ENCODE results near the gene TRIM38.

TRIM38 gene

DNA sequence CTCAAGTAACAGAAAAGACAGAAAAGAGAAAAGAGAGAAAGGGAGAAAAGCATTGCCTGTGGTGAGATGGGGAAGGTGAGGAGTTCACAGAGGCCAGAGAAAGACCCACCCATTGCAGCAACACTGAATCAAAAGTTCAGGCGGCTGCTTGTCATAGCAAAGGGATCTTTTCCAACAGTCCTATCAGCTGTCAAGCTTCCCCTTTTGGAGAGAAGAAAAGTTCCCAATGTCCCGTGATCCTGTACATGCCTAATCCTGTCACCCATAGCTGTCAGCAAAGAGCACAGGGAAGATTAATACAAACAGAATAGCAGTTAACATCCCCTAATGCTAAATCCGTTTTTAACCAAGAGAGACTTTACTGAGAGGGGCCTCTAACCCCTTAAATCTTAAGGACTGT, 8.9 kb upstream of the TRIM38 start:
- no peaks in the 10 kb centered on the region for H3K4me1 ChIP-seq (ENCODE audit: control insufficient read depth, insufficient read depth, low read length)

DNA sequence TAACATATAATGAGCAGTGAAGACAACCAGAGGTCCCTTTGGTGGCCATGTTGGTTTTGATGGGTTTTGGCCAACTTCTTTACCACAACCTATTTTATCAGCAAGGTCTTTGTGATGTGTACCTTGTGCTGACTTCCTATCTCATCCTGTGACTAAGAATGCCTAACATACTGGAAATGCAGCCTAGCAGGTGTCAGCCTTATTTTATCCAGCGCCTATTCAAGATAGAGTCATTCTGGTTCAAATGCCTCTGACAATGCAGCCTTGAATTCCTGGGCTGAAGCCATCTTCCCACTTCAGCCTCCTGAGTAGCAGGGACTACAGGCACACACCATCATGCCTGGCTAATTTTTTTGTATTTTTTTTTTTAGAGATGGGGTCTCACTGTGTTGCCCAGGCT, 7.8 kb upstream of the TRIM38 start:
- H3K4me1 ChIP-seq (ENCODE audit: control insufficient read depth, insufficient read depth, low read length): no peaks in the 10 kb centered on the region
- no peaks in the 10 kb centered on the region for H3K9me3 ChIP-seq (ENCODE audit: control insufficient read depth, low read length)
- H3K4me3 ChIP-seq (ENCODE audit: insufficient read depth, low read depth, low read length): no peak overlapping the region
- H3K27me3 ChIP-seq (ENCODE audit: control insufficient read depth, insufficient read depth, low read length, poor library complexity, severe bottlenecking): no peaks in the 10 kb centered on the region
- no peak overlapping the region for H3K27ac ChIP-seq (ENCODE audit: insufficient read depth, low read depth, low read length, poor library complexity, severe bottlenecking)
- H3K36me3 ChIP-seq (ENCODE audit: control insufficient read depth, insufficient read depth, low read length): no peaks in the 10 kb centered on the region
- 0% methylated on average over 1 of the region's 1 CpG; no CpG with 5 or more reads in 1 of the 2 experiments for WGBS, 2 experiments

More for the DNA sequence above, 8.9 kb upstream of the TRIM38 start:
- Histone ChIP-seq H3K27me3 (ENCODE audit: control insufficient read depth, insufficient read depth, low read length, poor library complexity, severe bottlenecking) (no peaks in the 10 kb centered on the region), H3K4me3 (ENCODE audit: insufficient read depth, low read depth, low read length) (no peak overlapping the region), H3K9me3 (ENCODE audit: control insufficient read depth, low read length) (no peaks in the 10 kb centered on the region), H3K27ac (ENCODE audit: insufficient read depth, low read depth, low read length, poor library complexity, severe bottlenecking) (no peak overlapping the region), H3K36me3 (ENCODE audit: control insufficient read depth, insufficient read depth, low read length) (no peaks in the 10 kb centered on the region)
- 79 to 91% methylated on average over 3 of the region's 3 CpGs for WGBS, 2 experiments

DNA sequence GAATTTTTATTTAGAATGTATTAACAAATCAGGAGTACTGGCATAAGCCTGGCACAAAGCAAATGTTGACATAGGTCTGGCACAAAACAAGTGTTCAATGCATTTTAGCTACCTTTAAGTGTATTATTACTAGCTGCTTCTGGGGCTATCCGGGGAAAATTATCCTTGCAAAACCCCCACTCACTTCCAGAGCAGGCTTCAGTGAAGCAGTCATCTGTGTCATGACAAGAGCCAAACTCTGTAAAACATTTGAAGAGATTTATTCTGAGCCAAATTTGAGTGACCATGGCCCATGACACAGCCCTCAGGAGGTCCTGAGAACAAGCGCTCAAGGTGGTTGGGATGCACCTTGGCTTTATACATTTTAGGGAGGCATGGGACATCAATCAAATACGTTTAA, 6.4 kb upstream of the TRIM38 start:
- no peak overlapping the region for H3K4me3 ChIP-seq (ENCODE audit: insufficient read depth, low read depth, low read length)
- H3K36me3 ChIP-seq (ENCODE audit: control insufficient read depth, insufficient read depth, low read length): no peaks in the 10 kb centered on the region
- no peak overlapping the region for H3K27ac ChIP-seq (ENCODE audit: insufficient read depth, low read depth, low read length, poor library complexity, severe bottlenecking)
- no peaks in the 10 kb centered on the region for H3K27me3 ChIP-seq (ENCODE audit: control insufficient read depth, insufficient read depth, low read length, poor library complexity, severe bottlenecking)
- H3K4me1 ChIP-seq (ENCODE audit: control insufficient read depth, insufficient read depth, low read length): no peaks in the 10 kb centered on the region
- H3K9me3 ChIP-seq (ENCODE audit: control insufficient read depth, low read length): no peaks in the 10 kb centered on the region
- 89 to 92% methylated on average over 3 of the region's 3 CpGs for WGBS, 2 experiments

DNA sequence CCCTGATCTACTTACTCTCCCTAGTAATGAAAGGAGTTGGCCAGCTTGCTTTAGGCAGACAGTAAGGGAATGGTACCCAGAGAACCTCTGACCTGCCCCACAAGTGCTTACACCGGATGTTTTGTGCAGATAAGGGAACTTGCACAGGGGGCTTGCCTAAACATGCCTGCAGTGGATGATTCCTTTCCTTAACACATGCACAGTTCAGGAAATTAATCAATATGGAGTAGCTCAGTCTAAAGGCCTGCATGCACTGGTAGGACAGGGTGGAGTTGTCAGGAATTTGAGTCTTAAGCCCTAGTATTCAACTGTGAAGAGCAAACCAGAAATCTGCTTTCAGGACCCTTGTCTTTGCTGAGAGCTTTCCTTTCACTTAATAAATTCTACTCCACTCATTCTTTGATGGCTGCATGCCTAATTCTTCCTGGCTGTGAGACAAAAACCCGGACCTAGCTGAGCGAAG, 3.9 kb upstream of the TRIM38 start:
- Histone ChIP-seq H3K27ac (ENCODE audit: insufficient read depth, low read depth, low read length, poor library complexity, severe bottlenecking) (no peak overlapping the region), H3K27me3 (ENCODE audit: control insufficient read depth, insufficient read depth, low read length, poor library complexity, severe bottlenecking) (no peaks in the 10 kb centered on the region), H3K4me3 (ENCODE audit: insufficient read depth, low read depth, low read length) (no peak overlapping the region), H3K36me3 (ENCODE audit: control insufficient read depth, insufficient read depth, low read length) (no peaks in the 10 kb centered on the region), H3K9me3 (ENCODE audit: control insufficient read depth, low read length) (no peaks in the 10 kb centered on the region), H3K4me1 (ENCODE audit: control insufficient read depth, insufficient read depth, low read length) (no peaks in the 10 kb centered on the region)
- whole genome bisulfite sequencing, 2 experiments: 96 to 98% methylated on average over 3 of the region's 3 CpGs

DNA sequence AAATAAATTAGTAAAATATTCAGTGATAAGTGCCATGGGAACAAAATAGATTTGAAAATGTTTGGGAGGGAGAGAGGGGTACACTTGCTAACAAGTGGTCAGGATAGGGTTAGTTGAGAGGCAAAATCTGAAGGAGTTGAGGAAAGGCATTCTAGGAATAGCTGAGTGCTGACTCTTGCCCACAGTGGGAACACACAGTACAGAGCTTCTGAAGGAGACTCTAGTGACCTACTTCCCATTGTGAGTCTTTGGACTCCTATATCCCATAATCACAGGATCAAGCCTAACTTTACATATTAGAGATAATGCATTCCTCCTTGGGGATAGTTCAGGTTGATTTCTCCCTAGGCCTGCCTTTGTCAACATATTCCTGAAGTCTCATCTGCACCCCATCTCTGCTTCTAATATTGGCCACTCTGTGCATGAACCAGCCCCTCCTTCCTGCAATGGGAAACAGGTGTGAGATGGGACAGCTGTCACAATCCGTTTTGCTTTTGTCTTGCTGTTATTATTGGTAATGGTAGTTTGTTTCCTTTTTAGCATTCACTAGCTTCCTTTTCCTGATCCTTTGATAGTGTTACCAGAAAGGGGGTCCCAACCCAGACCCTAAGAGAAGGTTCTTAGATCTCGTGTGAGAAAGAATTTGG, 2.6 kb upstream of the TRIM38 start:
- 91 to 94% methylated on average over 2 of the region's 2 CpGs for WGBS, 2 experiments
- no peaks in the 10 kb centered on the region for H3K9me3 ChIP-seq (ENCODE audit: control insufficient read depth, low read length)
- no peaks in the 10 kb centered on the region for H3K27me3 ChIP-seq (ENCODE audit: control insufficient read depth, insufficient read depth, low read length, poor library complexity, severe bottlenecking)
- H3K27ac ChIP-seq (ENCODE audit: insufficient read depth, low read depth, low read length, poor library complexity, severe bottlenecking): no peak overlapping the region
- no peaks in the 10 kb centered on the region for H3K4me1 ChIP-seq (ENCODE audit: control insufficient read depth, insufficient read depth, low read length)
- no peaks in the 10 kb centered on the region for H3K36me3 ChIP-seq (ENCODE audit: control insufficient read depth, insufficient read depth, low read length)
- H3K4me3 ChIP-seq (ENCODE audit: insufficient read depth, low read depth, low read length): no peak overlapping the region

DNA sequence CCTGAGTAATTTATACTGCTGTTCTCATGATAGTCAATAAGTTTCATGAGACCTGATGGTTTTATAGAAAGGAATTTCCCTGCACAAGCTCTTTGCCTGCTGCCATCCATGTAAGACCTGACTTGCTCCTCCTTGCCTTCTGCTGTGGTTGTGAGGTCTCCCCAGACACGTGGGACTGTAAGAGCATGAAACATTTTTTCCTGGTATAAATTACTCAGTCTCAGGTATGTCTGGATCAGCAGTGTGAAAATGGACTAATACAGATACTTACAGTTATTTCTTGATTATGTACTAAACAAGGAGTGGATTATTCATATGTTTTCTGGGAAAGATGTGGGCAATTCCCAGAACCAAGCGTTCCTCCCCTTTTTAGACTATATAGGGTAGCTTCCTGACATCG, 1.9 kb upstream of the TRIM38 start:
- Histone ChIP-seq H3K27ac (ENCODE audit: insufficient read depth, low read depth, low read length, poor library complexity, severe bottlenecking) (no peak overlapping the region), H3K36me3 (ENCODE audit: control insufficient read depth, insufficient read depth, low read length) (no peaks in the 10 kb centered on the region), H3K4me1 (ENCODE audit: control insufficient read depth, insufficient read depth, low read length) (no peaks in the 10 kb centered on the region), H3K27me3 (ENCODE audit: control insufficient read depth, insufficient read depth, low read length, poor library complexity, severe bottlenecking) (no peaks in the 10 kb centered on the region), H3K4me3 (ENCODE audit: insufficient read depth, low read depth, low read length) (no peak overlapping the region), H3K9me3 (ENCODE audit: control insufficient read depth, low read length) (no peaks in the 10 kb centered on the region)
- WGBS, 2 experiments: 74 to 92% methylated on average over 3 of the region's 3 CpGs

DNA sequence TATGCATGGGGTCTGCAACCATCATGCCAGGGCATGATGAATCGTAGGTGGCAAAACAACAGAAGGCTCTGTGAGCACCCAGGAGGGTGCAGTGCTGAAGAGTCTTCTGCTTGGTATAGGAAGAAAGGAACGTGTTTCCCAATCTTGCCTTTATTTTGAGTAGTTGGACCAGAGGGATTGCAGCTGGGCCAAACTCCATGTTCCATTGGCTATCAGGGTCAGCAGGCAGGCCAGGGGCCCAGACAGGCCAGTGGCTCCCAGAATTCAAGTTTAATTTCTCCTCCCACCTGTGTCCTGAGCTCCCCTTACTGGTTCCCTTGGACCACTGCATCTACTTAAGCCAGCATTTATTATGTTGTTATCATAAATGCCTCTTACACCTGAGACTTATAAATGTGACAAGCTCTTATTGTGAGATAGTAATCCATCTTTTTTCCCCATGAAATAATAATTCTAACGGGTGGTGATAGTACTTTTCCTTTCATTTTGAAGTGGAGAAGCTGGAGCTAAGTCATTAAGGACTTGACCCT, 918 bp upstream of the TRIM38 start:
- WGBS, 2 experiments: 95 to 96% methylated on average over 3 of the region's 3 CpGs
- H3K36me3 ChIP-seq (ENCODE audit: control insufficient read depth, insufficient read depth, low read length): no peaks in the 10 kb centered on the region
- no peaks in the 10 kb centered on the region for H3K4me1 ChIP-seq (ENCODE audit: control insufficient read depth, insufficient read depth, low read length)
- no peaks in the 10 kb centered on the region for H3K9me3 ChIP-seq (ENCODE audit: control insufficient read depth, low read length)
- H3K27me3 ChIP-seq (ENCODE audit: control insufficient read depth, insufficient read depth, low read length, poor library complexity, severe bottlenecking): no peaks in the 10 kb centered on the region
- no peak overlapping the region for H3K27ac ChIP-seq (ENCODE audit: insufficient read depth, low read depth, low read length, poor library complexity, severe bottlenecking)
- no peak overlapping the region for H3K4me3 ChIP-seq (ENCODE audit: insufficient read depth, low read depth, low read length)

DNA sequence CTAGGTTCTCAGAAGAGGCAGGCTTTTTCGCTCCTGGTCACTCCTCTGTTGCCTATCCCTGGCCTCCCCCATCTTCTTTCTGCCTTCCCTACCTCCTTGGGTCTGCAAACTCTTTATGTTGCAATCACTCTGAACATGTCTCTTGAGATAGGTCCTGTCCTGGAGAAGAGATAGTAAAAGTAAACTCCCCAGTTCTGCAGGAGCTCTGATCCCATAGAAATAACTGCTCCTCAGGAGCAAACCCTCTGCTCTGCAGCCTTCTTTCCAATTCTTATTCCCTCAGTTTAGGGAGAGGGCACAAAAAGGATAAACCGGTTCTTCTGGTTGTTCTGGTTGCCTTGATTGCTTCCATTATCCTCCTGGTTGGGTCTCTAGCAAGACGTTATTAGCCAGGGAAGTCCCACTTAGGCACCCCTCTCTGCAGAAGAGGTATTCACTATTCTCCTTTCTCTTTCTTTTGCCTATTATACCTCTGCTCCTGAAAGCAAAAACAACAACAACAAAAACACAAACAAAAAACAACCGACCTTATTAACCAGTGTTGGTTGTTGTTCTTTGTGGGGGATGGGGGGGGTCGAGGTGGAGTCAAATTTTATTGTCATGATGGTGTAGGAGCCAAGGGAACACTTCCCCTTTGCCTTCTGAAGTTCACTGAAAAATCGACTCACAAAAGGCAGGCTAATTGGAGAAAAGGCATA, 973 bp downstream of the TRIM38 start:
- Histone ChIP-seq H3K27ac (ENCODE audit: insufficient read depth, low read depth, low read length, poor library complexity, severe bottlenecking) (no peak overlapping the region), H3K27me3 (ENCODE audit: control insufficient read depth, insufficient read depth, low read length, poor library complexity, severe bottlenecking) (no peaks in the 10 kb centered on the region)
- WGBS, 2 experiments: 51 to 63% methylated on average over 4 to 5 of the region's 6 CpGs

DNA sequence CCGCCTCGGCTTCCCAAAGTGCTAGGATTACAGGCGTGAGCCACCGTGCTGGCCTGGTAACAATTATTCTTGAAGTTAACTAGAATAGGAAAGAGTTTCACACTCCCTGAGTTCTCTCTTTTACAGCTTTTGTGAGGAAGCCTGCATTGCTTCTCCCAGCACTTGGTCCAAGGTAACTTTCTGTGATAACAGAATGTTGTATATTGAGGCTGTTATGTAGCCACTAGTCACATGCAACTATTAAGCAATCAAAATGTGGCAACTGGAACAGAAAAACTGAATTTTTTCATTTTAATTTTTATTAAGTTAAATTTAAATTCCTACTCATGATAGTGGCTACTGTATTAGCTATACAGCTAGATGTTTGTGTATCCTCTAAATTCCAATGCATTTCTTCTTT, 2.5 kb downstream of the TRIM38 start:
- H3K4me3 ChIP-seq (ENCODE audit: insufficient read depth, low read depth, low read length): no peak overlapping the region
- 91 to 94% methylated on average over 4 of the region's 4 CpGs for WGBS, 2 experiments
- H3K9me3 ChIP-seq (ENCODE audit: control insufficient read depth, low read length): no peaks in the 10 kb centered on the region
- H3K27me3 ChIP-seq (ENCODE audit: control insufficient read depth, insufficient read depth, low read length, poor library complexity, severe bottlenecking): no peaks in the 10 kb centered on the region
- no peaks in the 10 kb centered on the region for H3K36me3 ChIP-seq (ENCODE audit: control insufficient read depth, insufficient read depth, low read length)
- H3K4me1 ChIP-seq (ENCODE audit: control insufficient read depth, insufficient read depth, low read length): no peaks in the 10 kb centered on the region
- no peak overlapping the region for H3K27ac ChIP-seq (ENCODE audit: insufficient read depth, low read depth, low read length, poor library complexity, severe bottlenecking)

More for the DNA sequence above, 973 bp downstream of the TRIM38 start:
- H3K4me1 ChIP-seq (ENCODE audit: control insufficient read depth, insufficient read depth, low read length): no peaks in the 10 kb centered on the region
- H3K36me3 ChIP-seq (ENCODE audit: control insufficient read depth, insufficient read depth, low read length): no peaks in the 10 kb centered on the region
- H3K9me3 ChIP-seq (ENCODE audit: control insufficient read depth, low read length): no peaks in the 10 kb centered on the region
- no peak overlapping the region for H3K4me3 ChIP-seq (ENCODE audit: insufficient read depth, low read depth, low read length)

DNA sequence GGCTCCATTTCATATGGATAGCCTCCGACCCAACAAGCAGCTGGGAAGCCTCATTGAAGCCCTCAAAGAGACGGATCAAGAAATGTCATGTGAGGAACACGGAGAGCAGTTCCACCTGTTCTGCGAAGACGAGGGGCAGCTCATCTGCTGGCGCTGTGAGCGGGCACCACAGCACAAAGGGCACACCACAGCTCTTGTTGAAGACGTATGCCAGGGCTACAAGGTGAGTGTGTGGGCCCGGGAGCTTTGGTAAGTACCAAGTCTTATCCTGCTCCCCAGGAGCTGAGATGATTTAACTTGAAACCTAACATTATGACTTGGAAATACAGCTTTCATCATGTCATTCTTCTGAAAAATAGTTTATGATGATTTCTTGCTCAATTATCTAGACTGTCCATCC, 4.1 kb downstream of the TRIM38 start:
- H3K4me3 ChIP-seq (ENCODE audit: insufficient read depth, low read depth, low read length): no peak overlapping the region
- H3K27ac ChIP-seq (ENCODE audit: insufficient read depth, low read depth, low read length, poor library complexity, severe bottlenecking): no peak overlapping the region
- no peaks in the 10 kb centered on the region for H3K36me3 ChIP-seq (ENCODE audit: control insufficient read depth, insufficient read depth, low read length)
- no peaks in the 10 kb centered on the region for H3K4me1 ChIP-seq (ENCODE audit: control insufficient read depth, insufficient read depth, low read length)
- H3K9me3 ChIP-seq (ENCODE audit: control insufficient read depth, low read length): no peaks in the 10 kb centered on the region
- no peaks in the 10 kb centered on the region for H3K27me3 ChIP-seq (ENCODE audit: control insufficient read depth, insufficient read depth, low read length, poor library complexity, severe bottlenecking)
- WGBS, 2 experiments: 89 to 90% methylated on average over 9 of the region's 9 CpGs

All from ectodermal cell (in vitro differentiated cells).